A673 (cell line): ENCODE results near the gene VASH1. TPM values are rescaled to one million over a fixed set of nuclear protein-coding genes. Genes with fewer than 3 reads are reported as not detected.

Experiments used
- BruUV-seq: library from RNA; stranded (reverse); fragments of 400-500 nt; replicated peaks from 2 replicates; lab custom pipeline; 2021; lab: Mats Ljungman, UMichigan
- CTCF ChIA-PET: fragments of 300-600 bp; sonication (Branson Sonifier 250); formaldehyde crosslinking; loops from one replicate; lab custom pipeline; 2022; ENCODE audit warnings: antibody characterized with exemption; lab: Charles Lee
- POLR2A ChIA-PET: fragments of 300-600 bp; sonication (Branson Sonifier 250); formaldehyde crosslinking; loops from one replicate; lab custom pipeline; 2022; ENCODE audit warnings: antibody characterized with exemption; ENCODE audit not compliant: low non-redundant PET; lab: Charles Lee
- DNase-seq: peaks from one replicate; pipeline ENCODE4 v3.0.0-alpha.2; 2015; ENCODE audit warnings: low spot score
- H3K27ac ChIP-seq: fragments of 200-600 bp; sonication (generic); 2 replicates; pipeline ENCODE4 v1.5.1; 2016; ENCODE audit warnings: mixed run types, low read depth, mild to moderate bottlenecking, mixed read lengths, antibody characterized with exemption, low read length; ENCODE audit not compliant: poor library complexity, severe bottlenecking
- H3K27me3 ChIP-seq: fragments of 200-600 bp; sonication (generic); replicated peaks from 2 replicates; pipeline ENCODE4 v1.6.1; 2017; ENCODE audit warnings: mixed run types, low read depth, mild to moderate bottlenecking, mixed read lengths, antibody characterized with exemption, low read length; ENCODE audit not compliant: insufficient read depth, poor library complexity
- H3K36me3 ChIP-seq: fragments of 200-600 bp; sonication (generic); 2 replicates; pipeline ENCODE4 v1.6.1; 2016; ENCODE audit warnings: mixed run types, mild to moderate bottlenecking, mixed read lengths, antibody characterized with exemption, low read length; ENCODE audit not compliant: insufficient read depth, poor library complexity, severe bottlenecking
- H3K4me1 ChIP-seq: fragments of 200-600 bp; sonication (generic); 2 replicates; pipeline ENCODE4 v1.6.1; 2017; ENCODE audit warnings: mixed run types, mild to moderate bottlenecking, mixed read lengths, antibody characterized with exemption, low read length; ENCODE audit not compliant: insufficient read depth, poor library complexity, severe bottlenecking
- H3K4me3 ChIP-seq: fragments of 200-600 bp; sonication (generic); 2 replicates; pipeline ENCODE4 v1.5.1; 2016; ENCODE audit warnings: low read depth, mixed run types, mild to moderate bottlenecking, mixed read lengths, low read length; ENCODE audit not compliant: poor library complexity, severe bottlenecking
- H3K9me3 ChIP-seq: fragments of 200-600 bp; sonication (generic); 2 replicates; pipeline ENCODE4 v1.6.1; 2016; ENCODE audit warnings: mixed run types, low read depth, mild to moderate bottlenecking, mixed read lengths, antibody characterized with exemption, low read length; ENCODE audit not compliant: poor library complexity, severe bottlenecking
- EZH2 ChIP-seq: fragments of 200-600 bp; sonication (generic); IDR thresholded peaks from 2 replicates; pipeline ENCODE4 v1.6.1; 2017; ENCODE audit warnings: borderline replicate concordance, low read depth, mild to moderate bottlenecking, mixed read lengths, antibody characterized with exemption, low read length; ENCODE audit not compliant: poor library complexity, severe bottlenecking
- intact Hi-C: fragments of 100-400 bp; cut with micrococcal nuclease; formaldehyde crosslinking; loops from one replicate; pipeline ENCODE4 v1.10.0; 2022; ENCODE audit not compliant: unreplicated experiment
- total RNA-seq: library from RNA; stranded (reverse); gene quantifications from 2 replicates; pipeline ENCODE4 v1.2.3, GENCODE V29; 2021
- TF ChIP-seq, protein P1 (sequence below): fragments of 300-800, 200-600 bp; sonication (generic); conservative IDR thresholded peaks from 2 replicates; pipeline ENCODE4 v1.5.1; 2017; ENCODE audit warnings: low read depth, mild to moderate bottlenecking, antibody characterized with exemption, low read length, moderate library complexity, mixed read lengths

VASH1 gene
- total RNA-seq, 1 experiment from 2014 or later, result 6.8 TPM

DNA sequence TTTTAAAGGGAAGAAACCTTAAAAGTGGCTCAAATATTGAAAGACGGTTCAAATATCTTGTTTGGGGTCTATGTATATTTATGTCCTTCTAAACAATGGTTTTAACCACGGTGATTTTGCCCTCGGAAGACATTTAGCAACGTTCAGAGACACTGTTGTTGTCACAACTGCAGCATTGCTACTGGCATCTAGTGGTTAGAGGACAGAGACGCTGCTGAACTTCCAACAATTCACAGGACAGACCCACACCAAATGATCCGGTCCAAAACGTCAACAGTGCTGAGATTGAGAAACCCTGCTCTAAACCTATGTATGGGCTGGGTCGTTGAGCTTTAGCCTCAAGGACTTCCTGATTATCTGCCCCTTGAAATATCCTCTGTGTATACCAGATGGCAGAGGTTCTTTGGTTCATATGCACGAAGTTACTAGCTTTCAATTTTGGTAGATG is 49.7 kb downstream of the VASH1 start:
- H3K9me3 ChIP-seq, result no peaks in the 10 kb centered on the region
- ChIA-PET POLR2A (interaction anchor here (0.6 kb wide), 1 partner anchor 167 kb away, joined by 4 read pairs; no protein-coding TSS in a partner anchor), CTCF (interaction anchor here (1.2 kb wide), 1 partner anchor 101 kb away, joined by 5 read pairs; no protein-coding TSS in a partner anchor)
- no TSS peak for BruUV-seq
- TF ChIP-seq, protein P1, sequence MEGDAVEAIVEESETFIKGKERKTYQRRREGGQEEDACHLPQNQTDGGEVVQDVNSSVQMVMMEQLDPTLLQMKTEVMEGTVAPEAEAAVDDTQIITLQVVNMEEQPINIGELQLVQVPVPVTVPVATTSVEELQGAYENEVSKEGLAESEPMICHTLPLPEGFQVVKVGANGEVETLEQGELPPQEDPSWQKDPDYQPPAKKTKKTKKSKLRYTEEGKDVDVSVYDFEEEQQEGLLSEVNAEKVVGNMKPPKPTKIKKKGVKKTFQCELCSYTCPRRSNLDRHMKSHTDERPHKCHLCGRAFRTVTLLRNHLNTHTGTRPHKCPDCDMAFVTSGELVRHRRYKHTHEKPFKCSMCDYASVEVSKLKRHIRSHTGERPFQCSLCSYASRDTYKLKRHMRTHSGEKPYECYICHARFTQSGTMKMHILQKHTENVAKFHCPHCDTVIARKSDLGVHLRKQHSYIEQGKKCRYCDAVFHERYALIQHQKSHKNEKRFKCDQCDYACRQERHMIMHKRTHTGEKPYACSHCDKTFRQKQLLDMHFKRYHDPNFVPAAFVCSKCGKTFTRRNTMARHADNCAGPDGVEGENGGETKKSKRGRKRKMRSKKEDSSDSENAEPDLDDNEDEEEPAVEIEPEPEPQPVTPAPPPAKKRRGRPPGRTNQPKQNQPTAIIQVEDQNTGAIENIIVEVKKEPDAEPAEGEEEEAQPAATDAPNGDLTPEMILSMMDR, result peak; percentile 63
- TF ChIP-seq EZH2, result no peak
- no peaks in the 10 kb centered on the region for H3K27me3 ChIP-seq
- H3K27ac ChIP-seq, result peak overlapping the region; percentile 5
- intact Hi-C loops, result no loop called here
- peak; percentile 50 for DNase-seq
- H3K36me3 ChIP-seq, result peaks cover 7% of the 10 kb centered on the region
- H3K4me3 ChIP-seq, result peak overlapping the region; percentile 86
- H3K4me1 ChIP-seq, result peaks cover 9% of the 10 kb centered on the region

DNA sequence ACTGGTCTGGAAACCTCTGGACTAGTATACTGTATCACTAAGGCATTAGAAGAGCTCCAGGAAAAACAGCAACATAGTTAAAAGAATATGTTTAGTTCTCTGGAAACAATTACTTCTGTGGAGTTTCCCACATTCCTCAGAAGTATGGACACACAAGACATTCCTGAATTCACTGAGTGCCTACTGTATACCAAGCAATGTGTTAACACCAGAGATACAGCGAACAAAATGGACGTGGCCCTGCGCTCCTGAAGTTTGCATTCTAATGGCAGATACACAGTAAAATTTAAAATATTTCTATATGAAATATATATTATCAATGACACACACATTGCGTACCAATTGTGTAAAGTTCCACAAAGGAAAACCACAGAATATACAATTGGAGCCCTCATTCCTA is 50.3 kb downstream of the VASH1 start:
- POLR2A ChIA-PET, result interaction anchor here (0.6 kb wide), 1 partner anchor 167 kb away, joined by 4 read pairs; no protein-coding TSS in a partner anchor
- BruUV-seq, result no TSS peak
- no peaks in the 10 kb centered on the region for H3K27me3 ChIP-seq
- CTCF ChIA-PET, result interaction anchor here (0.6 to 1.2 kb wide), 2 partner anchors 28 to 101 kb away, joined by 4 to 5 read pairs; no protein-coding TSS in a partner anchor
- no peak for TF ChIP-seq EZH2
- TF ChIP-seq, protein P1, result no peak
- H3K9me3 ChIP-seq, result no peaks in the 10 kb centered on the region
- H3K4me3 ChIP-seq, result peak overlapping the region; percentile 86
- H3K27ac ChIP-seq, result peak overlapping the region; percentile 79
- peaks cover 7% of the 10 kb centered on the region for H3K36me3 ChIP-seq
- no peak for DNase-seq
- intact Hi-C loops, result no loop called here
- peaks cover 9% of the 10 kb centered on the region for H3K4me1 ChIP-seq

DNA sequence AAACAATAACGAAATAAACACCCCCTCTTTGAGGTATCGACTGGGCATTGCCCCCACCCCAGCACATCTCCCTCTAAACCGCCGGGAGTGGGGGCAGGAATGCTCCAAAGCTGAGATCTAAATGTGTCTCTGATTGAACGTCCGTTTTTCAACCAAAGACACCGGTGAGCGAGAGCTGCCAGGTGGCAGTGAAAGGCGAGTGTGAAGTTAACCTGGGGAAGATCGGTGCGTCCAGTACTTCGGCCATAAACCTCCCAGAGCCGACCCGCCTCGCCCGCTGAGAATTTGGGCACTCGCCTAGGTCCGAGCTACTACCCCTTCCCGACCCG is 50.8 kb downstream of the VASH1 start:
- ChIA-PET POLR2A (no interaction called here), CTCF (interaction anchor here (0.6 to 1.2 kb wide), 2 partner anchors 29 to 102 kb away, joined by 4 to 5 read pairs; no protein-coding TSS in a partner anchor)
- no peaks in the 10 kb centered on the region for H3K27me3 ChIP-seq
- intact Hi-C loops, result no loop called here
- H3K4me3 ChIP-seq, result peak overlapping the region; percentile 86
- H3K4me1 ChIP-seq, result peaks cover 9% of the 10 kb centered on the region
- TF ChIP-seq, protein P1, result no peak
- no peak for TF ChIP-seq EZH2
- no peak for DNase-seq
- peak overlapping the region; percentile 79 for H3K27ac ChIP-seq
- peaks cover 4% of the 10 kb centered on the region for H3K36me3 ChIP-seq
- H3K9me3 ChIP-seq, result no peaks in the 10 kb centered on the region
- TSS peak; percentile 49 for BruUV-seq
